Epidermal melanocyte (primary cell): ENCODE data around the gene KLF15.

ENCODE experiments used
- DNase-seq: peaks from one replicate; pipeline ENCODE4 v3.0.0; 2011; ENCODE audit warnings: low spot score; ENCODE audit not compliant: insufficient read length

The KLF15 gene

DNA sequence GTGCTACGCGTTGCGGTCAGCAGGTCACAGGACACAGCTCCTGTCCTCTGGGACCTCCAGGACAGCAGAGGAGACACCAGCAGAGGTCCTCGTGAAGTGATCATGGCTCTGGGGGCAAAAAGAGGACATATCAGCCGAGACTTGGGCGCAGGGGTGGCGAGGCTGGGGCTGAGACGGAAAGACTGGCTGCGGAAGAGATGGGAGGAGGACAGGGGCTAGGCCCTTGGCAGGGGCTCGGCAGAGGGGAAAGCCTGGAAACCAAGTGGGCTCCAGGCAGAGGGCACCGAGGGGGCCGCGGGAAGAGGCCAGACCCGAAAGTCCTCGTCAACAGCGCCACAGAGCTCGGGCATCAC is 32.6 kb upstream of the KLF15 start:
- no peak for DNase-seq

DNA sequence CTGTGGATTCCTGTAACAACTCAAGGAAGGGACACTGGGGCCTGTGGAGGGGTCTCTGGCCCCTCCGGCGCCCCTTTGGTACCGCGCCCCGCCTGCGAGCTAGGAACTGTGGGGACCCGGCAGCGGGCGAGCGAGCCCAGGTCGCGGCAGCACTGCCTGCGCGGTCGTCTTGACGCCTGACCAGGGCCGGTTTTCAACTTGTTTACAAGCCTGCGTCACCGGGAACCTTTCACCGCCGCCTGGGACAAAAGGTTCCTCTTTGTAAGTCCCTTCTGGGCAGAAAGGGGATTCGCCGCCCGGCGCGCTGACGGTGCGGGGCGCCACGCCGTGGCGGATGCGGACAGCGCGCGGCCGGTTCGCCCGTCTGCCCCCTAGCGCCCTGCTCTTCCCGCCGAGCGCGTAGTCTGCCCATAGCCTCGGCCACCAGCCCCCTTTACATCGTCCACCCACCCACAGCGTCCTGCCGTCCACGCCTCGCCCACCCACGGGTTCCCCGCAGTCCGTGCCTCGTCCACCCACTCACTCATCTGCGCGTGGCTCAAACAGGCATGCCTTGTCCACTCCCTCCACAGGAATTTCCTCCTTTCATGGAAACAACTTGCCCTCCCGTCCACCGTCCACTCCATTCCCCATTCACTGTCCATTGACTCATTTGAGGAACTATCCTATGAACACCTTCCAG is 32.0 kb upstream of the KLF15 start:
- DNase-seq = peak; percentile 67

GRCh38 chr3:126381966-126382365 is 24.8 kb upstream of the KLF15 start:
- no peak for DNase-seq

- no peak for DNase-seq
Observed at GRCh38 chr3:126380011-126380768, 23.0 kb upstream of the KLF15 start.

DNA sequence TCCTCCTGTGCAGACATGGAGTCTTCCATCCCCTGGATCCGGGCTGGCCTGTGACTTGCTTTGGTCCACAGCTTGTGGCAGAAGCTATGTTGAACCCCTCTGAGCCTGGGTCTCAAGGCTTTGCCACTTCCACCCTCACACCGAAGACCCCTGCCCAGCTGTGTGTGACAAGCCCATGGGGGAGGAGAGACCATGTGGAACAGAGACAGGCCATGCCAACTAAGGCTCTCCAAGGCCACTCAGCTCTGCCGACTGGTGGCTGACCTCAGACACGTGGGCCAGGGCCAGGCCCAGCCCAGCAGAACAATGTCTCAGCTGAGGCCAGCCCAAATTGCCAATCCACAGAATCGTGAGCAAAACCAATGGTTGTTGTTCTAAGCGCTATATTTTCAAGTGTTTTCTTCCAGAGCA is 21.1 kb upstream of the KLF15 start:
- DNase-seq = no peak

- DNase-seq = no peak
Observed at GRCh38 chr3:126377211-126377610, 20.0 kb upstream of the KLF15 start.

DNA sequence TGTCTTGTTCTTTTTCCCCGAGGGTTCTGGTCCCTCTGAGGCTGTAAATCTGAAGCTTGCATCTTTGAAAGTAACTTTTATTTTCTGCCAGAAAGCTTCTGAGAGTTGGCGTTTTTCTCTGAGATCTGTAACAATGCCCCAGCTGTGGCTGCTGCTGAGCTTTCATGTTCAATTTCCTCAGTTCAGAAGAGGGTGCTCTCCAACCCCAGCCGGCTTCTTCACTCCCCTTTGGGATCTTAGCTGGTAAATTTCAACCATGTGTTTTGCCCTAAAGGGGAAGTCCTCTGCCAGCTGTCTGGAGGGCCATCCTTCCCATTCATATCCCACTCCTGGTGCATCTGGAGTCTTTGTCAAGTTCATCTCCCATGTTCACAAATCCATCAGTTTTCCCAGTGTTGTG is 19.2 kb upstream of the KLF15 start:
- peak; percentile 58 for DNase-seq

GRCh38 chr3:126375835-126376331 is 18.7 kb upstream of the KLF15 start:
- DNase-seq = no peak

- DNase-seq = no peak
Observed at GRCh38 chr3:126373682-126374601, 16.7 kb upstream of the KLF15 start.

DNA sequence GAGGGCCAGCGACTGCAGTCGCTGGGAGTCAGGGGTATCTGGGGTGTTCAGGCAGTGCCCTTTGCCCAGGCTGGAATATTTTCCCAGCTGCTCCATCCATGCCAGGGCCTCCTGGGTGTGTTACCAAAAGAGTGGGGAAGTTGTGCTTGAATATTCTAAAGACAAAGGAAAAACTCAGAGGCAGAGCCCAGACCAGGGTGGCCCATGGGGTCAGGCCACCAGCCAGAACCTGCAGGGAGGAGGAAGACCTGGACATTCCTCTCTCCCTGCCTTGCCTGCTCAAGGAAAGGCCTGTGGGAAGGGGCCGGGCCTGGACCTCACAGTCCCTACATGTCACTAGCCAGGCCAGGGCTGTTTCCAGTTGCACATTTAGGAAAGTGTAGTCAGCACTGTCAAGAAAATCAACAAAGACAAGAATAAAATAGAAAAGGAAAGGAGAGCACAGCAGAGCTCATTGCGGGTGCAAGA is 16.0 kb upstream of the KLF15 start:
- no peak for DNase-seq

DNA sequence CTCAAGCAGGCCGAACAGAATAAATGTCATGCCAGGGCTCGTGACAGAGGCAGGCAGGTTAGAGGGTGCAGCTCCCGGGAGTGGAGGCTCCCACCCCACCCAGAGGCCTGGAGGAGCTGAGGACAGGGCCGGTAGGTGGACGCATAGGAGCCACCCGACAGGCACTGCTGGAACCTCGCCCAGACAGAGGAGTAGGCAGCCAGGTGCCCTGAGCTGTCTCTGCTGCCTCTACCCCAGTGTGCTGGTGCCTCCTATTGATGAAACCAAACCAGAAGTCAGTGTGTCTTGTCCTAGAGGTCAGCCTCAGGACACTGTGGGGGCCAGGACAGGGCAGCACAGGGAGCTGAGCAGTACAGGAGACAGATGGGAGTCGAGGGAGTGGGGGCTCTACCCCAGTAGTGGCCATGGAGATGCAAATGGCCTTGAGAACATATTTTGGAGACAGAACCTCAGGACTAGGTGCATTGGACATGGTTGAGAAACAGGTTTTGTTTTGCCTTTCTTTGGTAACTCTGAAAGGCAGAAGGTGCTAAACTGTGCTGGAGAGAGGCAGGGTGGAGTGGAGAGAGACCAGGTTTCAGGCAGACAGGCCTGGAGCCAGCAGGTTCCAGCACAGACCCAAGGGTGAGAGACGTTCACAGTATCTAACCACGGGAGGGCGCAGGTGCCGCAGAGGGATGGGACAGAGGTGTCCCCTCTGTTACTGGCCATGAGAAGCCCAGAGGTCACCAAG is 15.4 kb upstream of the KLF15 start:
- DNase-seq = no peak

GRCh38 chr3:126371096-126371705 is 14.0 kb upstream of the KLF15 start:
- DNase-seq = no peak

DNA sequence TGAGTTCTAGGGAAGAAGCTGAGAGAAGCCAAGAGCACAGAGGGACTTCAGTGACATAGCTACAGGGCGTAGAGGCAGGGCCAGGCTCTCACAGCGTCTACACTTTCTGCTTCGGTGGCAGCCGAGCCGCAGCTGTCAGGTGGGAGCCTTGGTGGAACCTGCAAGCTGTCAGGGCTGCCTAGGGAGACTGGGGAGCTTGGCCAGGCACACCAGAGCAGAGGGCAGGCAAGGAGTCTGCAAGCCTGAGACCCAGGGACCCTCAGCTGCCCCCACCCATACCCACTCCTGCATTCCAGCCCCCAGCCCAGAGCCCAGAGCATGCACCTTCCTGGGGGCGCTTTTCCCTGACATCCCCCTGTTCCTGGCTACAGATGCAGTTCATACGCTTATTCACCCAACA is 13.4 kb upstream of the KLF15 start:
- DNase-seq = no peak

DNA sequence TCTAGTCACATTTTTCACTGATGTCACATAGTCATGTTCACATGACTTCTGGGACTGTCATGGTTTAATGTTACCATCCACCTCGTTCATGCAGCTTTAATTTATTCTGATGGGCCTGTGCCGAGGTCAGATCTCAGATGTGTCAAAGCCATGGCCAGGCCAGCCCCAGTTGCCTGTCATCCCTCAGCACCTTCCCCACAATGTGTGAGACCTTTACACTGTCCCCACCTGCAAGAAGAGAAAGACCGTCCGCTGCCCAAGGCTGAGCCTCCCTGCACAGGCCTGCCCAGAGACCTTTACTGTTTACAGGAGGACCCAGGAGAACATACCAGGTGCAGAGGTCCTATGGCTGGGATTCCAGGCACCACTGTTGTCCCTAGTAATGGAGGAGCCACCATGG is 12.8 kb upstream of the KLF15 start:
- no peak for DNase-seq

GRCh38 chr3:126369490-126369889 is 12.3 kb upstream of the KLF15 start:
- no peak for DNase-seq

DNA sequence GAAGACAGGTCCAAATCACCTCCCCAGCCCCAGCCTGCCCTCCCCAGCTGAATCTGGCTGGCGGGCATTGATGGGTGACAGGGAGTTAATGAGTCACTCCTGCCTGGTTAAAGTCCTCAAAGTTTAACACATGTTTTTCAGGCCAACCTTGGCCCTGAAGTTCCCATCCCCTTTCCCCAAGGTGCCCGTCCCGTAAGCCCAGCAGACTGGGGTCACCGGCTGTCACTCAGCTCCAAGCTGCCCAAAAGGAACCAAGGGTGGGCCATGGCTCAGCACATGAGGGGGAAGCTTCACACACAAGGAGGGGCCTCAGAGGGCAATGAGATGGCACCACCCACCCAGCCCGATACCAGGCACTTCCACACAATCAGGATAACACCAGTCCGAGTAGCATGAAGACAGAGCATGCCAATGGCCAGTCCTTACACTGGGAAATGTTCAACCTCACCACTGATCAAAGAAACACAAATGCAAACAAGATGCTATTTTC is 10.2 kb upstream of the KLF15 start:
- no peak for DNase-seq

DNA sequence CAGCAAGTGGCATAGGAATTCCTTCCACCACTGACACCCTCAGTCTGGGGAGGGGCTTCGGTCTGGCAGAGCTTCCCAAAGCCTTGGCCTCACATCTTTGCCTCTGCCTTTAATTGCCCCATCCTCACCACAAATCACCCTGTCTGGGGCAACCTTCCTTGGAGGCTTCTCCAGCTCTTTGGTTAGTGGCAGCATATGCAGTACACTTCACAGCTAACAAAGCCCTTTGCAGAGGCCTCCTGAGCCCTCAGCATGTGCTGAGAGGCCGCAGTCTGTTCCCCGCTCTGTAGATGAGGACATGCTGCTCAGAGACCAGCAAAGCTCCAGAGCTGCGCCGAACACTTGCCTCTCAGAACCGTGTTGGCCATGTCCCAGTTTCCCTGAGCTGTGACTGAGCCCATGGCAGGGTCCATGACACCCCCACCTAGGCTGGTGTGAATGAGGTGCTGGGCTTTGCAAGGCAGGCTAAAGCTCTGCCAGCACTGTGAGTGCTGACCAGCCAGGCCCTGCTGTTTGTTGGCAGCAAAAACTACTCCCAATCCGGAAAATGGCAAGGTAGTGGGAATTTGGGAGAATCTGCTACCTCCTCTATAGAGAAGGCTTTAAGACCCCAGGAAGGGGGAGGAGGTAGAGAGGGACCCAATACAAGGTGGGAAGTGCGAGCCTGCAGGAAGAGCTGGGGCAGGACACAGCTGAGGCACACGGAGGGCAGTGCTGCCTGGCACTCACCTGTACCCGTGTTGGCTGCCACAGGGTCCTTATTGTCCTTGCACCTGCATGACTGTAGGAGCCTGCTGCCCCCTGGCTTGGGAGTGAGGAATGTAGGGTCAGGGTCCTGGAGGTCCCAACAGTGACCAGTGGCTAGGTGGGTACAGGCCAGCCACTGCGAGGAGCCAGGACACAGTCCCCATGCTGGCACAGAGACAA is 8.4 kb upstream of the KLF15 start:
- no peak for DNase-seq

GRCh38 chr3:126364731-126365301 is 7.6 kb upstream of the KLF15 start:
- no peak for DNase-seq

- no peak for DNase-seq
Observed at GRCh38 chr3:126364130-126364695, 7.0 kb upstream of the KLF15 start.
